ENCODE data around the gene SMARCAD1.
"Not testable (repeated sequence)": the region's sequence is repeated elsewhere in the genome, so short reads cannot be mapped to it uniquely, and the experiment has no call there.

The SMARCAD1 gene

DNA sequence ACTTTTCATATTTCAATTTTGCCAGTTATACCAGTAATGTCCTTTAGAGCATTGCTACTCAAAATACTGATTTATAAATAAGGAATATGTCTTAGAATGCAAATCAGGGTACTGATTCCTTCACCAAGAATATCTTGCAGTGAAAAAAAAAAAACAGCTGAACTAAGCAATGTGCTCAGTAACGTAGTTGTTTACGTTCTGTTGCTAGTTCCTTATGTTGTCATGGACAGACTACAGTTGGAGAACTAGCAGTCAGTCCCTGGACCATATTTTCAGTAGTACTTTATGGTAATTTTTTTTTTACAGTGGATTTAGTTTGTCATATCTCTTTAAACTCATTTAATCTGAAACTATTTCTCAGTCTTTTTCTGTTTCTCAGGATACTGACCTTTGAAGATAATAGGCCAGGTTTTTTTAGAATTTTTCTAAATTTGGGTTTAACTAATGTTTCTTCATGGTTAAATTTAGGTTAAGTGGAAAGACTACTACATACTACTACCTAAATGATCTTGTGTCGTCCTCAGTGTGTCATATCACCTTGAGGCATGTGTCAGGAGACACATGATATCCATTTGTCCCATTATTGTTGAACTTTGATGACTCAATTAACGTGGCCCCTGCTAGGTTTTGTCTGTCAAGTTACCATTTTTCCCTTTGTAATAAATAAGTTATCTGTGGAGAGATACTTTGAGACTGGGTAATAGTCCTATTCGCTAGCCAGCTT lies 21.0 kb downstream of the SMARCAD1 start:
- no peak for DNase-seq

DNA sequence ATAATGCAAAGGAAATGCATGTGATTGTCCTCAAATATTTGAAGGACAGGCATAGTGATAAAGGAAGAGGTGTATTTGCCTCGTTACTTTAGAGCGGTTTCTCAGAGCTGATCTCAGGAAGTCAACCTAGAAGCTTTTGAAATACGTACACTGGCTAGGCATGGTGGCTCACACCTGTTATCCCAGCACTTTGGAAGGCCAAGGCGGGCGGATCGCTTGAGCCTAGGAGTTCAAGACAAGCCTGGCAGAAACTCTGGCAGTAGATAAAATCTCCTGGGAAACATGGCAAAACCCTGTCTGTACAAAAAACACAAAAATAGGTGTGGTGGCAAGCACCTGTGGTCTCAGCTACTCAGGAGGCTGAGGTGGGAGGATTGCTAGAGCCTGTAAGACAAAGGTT lies 24.9 kb downstream of the SMARCAD1 start:
- no peak for DNase-seq

DNA sequence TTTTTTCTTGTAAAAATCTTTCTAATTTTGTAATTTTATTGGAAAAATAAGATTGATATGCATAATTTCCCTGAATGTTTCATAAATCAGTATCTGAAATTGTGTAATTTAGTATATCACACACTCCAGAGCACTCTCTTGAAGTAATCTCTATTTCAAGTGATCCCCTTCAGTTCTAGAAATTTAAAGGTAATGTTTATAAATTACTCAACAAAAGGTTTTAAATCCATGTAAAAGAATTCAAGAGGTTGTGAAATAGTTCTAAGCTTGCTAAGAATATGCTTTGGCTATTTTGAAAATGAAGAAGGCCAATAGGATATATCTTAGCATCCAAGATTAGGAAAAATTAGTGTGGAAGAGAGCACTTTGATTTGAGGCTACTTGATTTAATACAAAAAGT lies 28.2 kb downstream of the SMARCAD1 start:
- no peak for DNase-seq

DNA sequence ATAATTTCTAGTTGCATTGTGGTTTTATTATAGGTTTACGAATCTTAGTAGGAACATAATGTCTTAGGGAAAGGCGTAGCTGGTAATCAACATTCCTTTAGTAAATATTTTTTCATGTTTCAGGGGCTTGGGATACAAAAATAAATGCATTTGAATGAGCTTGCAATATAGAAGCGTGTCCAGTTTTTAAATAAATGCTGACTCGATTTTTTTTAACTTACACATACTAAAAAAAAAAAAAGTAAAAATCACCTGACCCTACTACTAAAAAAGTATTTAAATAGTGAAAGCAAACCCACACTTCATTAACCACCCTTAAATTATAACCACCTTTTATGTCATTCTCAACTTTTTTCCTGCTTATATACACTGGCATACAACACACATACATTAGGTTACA lies 29.6 kb downstream of the SMARCAD1 start:
- no peak for DNase-seq

DNA sequence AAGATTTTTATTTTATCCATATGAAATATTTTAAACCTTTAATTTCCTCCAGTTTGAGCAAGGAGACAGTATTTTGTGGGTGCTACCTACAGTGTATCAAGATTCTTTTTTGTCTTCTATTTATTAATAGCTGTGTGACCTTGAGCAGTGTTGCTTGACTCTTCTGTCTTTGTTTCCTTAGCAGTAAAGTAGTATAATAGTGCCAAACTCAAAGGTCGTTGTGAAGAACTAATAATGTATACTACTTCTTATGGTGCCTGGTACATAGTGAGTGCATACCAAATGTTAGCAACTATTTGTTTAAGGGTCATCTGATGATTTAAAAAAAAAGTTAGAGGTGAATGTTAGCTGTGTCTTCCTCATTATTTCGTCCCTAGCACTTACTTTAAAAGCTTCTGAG lies 30.5 kb downstream of the SMARCAD1 start:
- DNase-seq: no peak

DNA sequence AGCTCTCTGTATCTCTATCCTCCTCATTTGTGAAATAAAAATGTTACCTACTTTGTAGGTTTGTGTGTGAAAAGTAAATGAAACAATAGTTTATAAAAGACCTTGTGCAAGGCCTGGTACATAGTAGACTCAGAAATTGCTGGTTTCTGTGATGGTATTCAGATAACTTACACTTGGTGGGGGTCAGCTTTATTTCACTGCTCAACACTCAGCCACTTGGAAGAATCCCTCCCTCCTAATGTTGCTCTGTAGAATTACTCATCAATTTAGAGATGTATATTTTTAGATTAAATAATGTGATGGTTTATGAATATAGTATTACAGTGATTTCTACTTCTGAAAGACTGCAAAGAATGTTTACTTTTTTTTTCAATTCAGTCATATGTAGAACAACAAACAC lies 32.7 kb downstream of the SMARCAD1 start:
- DNase-seq: no peak

DNA sequence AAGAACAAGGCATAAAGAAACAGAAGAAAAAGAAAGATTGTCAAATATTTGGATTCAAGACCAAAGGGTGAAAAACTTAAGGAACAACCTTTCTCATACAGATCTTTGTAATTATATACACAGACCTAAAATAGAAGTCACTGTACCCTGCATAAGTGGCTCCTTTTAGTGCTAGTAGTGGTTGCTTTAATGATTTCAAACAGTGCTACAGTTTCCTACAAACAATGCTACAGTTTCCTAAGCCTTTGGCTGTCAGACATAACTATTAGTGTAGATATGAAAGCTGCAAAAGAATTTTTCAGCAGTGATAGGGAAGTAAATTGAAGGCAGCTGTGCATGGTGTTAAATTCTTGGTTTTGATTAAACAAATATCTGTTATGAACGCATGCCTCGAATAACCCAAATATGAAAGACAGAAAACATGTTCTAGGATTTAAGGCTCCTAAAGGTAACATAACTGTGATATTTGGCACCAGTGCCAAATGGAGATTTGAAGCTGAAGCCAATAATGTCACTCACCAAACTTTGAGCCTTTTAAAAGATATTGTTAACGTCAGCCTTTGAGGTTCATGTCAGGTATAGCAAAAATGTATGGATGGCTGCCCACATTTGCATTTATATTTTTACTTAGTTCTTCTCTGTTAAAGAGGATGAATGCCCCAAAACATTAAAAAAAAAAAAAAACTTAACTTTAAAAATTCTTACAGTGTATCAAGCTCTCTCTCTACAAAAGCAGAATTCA lies 36.6 kb downstream of the SMARCAD1 start:
- DNase-seq: no peak

DNA sequence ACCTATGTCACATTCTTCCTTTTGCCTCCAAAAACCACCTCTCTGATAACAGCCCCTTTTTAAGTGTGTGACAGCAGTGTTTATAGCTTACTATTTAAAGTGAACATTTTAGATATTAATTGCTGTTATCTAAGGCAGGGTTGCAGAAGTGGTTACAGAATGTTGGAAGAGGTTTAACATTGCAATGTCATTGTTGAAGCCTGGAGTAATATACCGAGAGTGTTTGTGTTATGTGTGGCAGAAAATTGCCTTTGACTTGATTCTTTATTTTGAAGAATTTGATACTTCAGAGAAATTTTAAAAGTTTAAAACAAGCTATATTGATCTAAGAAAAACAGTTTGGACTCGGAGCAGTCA lies 37.1 kb downstream of the SMARCAD1 start:
- no peak for DNase-seq

DNA sequence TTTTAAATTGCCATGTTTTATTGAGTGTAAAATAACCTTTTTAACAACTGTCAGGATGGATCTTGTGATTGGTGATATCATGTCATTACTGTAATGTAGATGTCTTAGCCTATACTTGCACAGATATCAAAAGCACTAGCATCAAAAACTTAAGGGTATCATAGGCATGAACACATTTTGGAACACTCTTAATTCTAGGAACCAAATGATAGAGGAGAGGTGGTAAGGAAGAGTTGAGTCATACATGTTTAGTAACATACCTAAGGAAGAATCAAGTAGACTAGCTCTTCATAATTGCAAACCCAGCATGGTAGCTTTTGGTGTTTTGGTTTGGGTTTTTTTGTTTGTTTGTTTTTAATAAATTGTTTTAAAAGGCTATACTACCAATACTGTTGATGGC lies 43.4 kb downstream of the SMARCAD1 start:
- no peak for DNase-seq

DNA sequence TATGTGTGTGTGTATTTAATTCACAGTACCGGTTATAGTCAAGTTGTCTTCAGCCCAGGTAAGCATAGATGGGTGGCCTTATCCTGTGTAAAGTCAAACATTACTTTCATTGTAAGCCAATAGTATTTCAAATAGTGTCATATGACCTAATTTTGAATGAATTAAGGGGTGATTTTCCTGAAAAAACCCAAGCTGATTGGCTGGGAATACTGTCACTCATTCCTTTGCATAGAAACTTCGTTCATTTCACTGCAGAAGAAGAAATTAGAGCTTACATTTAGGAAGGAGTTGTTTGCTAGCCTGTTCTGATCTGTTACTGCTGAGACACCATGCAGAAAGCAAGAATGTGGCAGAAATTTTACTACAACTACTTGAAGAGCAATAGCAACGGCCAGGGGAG lies 45.4 kb downstream of the SMARCAD1 start:
- DNase-seq: no peak

DNA sequence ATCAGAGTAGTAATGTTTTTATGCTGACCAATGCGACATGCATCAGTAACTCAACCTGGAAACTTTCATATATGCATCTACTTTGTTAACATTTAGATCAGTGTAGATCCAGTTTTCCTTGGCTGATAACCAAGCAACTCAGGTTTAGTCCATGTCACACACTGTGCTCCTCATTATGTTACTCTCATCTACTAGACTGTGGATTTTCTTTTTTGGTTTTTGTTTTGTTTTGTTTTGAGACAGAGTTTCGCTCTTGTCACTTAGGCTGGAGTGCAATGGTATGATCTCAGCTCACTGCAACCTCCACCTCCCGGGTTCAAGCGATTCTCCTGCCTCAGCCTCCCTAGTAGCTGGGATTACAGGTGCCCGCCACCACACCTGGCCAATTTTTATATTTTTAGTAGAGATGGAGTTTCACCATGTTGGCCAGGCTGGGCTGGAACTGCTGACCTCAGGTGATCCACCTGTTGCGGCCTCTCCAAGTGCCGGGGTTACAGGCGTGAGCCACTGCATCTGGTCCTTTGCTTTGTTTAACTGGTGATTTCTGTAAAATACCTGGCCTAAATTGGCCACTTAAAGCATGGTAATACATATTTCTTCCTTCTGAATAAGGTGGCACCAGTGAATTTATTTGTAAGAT lies 48.6 kb downstream of the SMARCAD1 start:
- DNase-seq: no peak

DNA sequence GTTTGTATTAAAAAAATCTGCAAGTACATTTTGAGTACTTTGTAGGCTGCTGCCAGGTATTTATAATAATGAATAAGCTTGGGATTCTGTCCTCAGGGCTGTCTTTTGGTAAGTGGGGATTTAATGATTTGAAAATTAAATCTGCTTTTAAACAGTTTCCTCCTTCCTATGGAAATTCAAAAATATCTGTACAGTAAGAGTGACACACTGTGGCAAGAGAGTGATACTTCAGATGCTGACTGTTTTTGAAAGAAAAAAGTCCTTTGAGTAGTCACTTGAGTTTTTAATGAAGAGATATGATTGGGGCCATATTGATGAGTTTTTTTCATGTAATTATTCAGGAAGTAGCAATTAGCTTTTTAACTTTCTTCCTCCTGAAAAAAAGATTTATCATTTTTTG lies 49.2 kb downstream of the SMARCAD1 start:
- DNase-seq: no peak

DNA sequence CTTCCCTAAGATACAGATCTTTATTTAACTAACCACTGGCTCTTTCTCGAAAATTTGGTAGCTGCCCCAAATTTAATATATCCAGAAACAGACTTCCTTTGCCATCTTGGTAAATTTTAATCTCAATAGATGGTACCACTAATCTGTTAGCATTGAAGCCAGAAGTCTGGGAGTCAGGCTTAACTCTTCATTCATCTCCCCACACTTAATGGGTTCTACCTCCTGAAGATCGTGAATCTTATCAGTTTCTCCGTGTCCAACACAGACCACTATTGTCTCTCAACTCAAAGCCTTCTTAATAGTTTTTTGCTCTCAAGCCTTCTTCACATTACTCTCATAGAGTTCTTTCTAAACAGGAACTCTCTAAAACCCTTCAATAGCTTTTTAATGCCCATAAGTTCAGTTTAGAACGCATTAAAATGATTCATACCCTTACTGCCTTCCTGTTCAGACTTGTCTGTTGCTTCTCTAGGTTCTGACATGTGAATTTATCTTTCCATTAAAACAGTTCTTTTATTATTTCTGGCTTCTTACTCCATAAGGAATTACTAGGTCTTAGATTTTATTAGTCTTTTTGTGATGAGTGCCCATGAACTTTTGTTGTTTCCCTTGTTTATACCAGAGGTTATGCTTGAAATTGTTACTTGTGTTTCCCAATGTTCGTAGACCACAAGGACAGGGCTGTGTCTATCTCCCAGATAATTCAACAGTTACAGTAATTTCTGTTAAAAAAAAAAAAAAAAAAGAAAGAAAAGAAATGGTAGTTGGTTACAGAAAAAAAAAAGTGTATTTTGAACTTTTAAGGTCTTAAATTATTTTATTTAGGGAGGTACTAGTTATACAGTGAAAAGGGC lies 54.7 kb downstream of the SMARCAD1 start:
- no peak for DNase-seq

DNA sequence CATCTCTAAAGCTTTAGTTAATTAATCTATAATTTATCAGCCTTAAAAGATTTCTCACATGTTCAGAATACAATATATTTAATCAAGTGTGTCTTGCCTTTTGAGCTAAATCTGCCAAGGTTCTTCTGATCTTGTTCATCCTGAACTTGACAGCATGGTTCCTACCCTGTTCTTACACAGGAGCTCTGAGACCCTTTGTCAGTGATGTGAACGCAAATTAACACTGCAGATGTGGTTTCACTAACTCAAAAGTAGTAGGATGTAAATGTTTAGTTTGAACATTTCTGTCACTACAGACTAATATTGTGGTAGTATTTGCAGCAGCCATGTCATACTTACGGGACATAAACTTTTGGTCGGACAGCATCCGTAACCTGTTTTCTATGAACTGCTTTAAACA lies 59.4 kb downstream of the SMARCAD1 start:
- DNase-seq: no peak

DNA sequence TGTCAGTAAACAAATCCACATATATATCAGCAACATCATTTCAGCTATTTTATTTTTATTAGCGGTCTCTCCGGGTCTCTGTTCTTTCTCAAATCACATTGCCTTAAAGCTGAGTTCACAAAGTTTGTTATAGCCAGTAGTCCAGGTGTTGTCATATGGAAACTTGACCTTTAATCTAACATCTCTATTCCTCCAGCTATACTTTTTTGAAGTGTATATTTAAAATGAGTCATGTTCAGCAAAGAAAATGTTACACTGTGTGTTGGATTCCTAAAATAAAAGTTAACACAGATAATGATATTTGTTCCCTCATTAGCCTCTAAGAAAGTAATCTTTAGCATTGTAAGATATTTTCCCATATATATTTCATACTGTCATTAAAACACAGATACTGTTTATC lies 63.6 kb downstream of the SMARCAD1 start:
- DNase-seq: no peak

DNA sequence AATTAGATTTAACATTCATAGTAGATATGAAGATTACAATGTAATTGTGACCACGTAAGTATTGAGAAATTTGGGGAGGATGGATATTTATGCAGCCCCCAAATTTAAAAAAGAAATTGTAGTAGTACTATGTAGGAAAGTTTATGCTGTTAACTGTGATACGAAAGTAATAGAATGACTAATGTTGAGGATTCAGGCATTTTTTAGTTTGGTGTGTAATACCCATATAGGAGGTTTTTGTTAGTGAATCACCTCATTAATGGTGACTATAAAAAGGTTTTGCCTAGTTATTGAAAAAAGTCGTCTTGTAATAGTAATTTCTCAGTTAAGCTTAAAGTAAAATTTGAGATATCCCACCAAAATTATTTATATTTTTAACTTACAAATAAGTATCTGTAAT lies 67.2 kb downstream of the SMARCAD1 start:
- DNase-seq: no peak

DNA sequence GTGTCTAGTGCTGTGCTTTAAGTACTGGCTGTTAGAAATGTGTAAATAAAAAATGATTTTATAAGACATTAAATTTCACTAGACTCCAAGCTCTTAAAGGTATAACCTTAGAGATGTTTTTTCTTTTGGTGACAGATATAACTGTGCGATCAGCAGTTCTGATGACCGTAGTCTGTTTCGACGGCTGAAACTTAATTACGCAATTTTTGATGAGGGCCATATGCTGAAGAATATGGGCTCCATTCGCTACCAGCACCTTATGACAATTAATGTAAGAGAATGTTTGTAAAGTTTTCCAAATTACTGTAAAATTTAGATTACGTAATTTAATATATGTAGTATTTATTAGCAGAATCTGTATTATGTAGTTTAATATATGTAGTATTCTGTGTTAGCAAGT lies 68.5 kb downstream of the SMARCAD1 start:
- no peak for DNase-seq

DNA sequence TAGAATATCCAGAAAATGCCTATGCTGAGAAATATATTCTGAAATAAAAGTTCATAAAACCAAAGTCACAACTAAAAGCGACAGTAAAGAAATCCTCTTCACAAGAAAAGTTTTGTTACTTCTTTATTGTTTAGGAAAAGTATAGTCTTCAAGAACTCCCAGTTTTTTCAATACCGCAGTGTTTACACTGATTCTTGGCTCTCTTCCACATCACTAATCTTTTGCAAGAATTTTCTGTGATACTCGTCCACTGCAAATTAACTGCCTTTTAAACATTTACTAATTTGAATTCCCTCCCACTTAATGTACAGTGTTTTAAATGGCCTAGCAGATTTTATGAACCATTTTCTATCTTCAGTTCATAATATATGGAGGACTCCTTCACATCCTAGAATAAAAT lies 69.9 kb downstream of the SMARCAD1 start:
- no peak for DNase-seq

DNA sequence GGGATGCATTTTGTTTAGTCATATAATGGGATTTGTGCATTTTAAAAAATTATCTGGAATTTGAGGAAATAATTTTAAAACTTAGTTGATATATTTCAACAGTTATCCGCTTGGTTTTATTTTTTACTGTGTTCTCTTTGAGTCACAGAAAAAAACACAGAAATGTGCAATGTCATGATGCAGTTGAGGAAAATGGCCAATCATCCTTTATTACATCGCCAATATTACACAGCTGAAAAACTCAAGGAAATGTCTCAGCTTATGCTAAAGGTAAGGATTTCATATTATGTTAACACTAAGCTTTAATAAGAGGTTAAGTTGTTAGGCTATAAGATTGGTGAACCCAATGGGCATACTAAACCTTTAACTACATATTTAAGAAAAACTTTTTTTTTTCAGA lies 71.1 kb downstream of the SMARCAD1 start:
- no peak for DNase-seq

DNA sequence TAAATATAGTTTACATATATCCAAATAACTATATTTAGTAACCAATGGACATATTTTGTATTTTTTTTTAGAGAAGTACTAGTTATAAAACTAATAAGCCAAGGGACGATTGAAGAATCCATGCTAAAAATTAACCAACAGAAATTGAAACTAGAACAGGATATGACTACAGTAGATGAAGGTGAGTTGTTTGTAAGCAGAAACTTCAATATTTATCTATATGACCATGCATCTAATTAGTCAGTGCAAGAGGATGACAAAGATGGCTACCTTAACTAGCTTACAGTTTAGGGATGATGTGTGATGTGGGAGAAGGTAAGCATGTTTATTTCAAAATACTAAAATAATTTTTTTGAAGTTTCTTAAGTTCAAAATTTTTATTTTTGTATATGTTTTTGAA lies 77.2 kb downstream of the SMARCAD1 start:
- DNase-seq: no peak

DNA sequence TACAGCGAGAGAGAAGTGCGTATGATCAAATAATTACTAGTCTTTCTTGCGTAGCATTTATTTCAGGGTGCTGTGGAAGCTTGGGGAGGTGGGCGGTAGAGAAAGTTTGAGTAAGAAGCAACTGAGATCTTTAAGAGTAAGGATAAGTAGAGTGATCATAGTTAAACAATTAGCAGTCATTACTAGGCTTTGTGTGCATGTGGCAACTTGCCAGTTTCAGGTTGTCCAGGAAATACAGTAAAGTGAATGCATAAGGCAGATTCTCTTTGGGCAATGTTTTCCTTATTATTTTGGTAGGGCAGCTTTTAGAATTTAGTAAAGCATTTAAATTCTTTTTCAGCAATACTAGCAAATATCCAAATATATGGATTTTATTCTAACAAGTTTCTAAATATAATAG lies 78.0 kb downstream of the SMARCAD1 start:
- DNase-seq: no peak

DNA sequence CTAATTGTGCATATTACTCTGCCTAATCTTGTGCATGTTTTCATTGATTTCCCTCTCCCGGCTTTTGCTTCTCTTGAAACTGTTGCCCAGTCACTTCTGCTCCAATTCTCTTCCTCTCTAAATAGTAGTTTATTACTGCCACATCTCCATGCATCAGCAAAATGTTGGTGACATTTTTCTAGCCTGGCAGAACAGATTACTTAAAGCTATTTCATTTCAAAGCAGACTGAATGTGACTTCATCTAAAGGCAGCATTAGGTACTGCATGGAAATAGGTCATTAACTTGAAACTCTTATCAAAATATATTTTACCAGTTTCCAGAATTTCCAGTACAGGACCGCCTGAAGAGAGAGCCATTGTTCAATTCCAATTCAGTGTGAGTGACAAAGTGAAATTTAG lies 82.6 kb downstream of the SMARCAD1 start:
- no peak for DNase-seq

DNA sequence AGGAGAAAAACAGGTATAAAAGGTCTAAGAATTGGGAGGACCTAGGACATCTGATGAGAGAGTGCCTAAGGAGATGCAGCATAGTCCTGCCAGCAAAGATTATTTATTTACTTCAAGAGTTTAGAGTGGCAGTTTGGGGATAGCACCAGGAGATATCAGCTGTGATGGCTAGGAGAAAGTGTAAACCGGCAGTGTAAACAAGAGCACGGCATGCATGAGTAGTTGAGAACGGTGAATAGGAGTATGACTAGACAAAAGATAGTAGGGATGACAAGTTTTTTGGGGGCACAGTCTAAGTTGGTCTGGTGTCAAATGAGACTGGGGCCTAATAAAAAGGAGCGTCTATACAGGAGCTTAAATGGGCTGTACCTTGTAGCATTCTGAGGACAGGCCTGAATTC lies 86.3 kb downstream of the SMARCAD1 start:
- not testable (repeated sequence) for DNase-seq

All from DMS153 (cell line).